Gastroesophageal sphincter (tissue), 3 donors: ENCODE results near the gene CLSTN2.

Experiments used
- POLR2AphosphoS5 ChIP-seq: sonication (generic); formaldehyde crosslinking; IDR thresholded peaks from one replicate; pipeline ENCODE4 v1.6.1; 2017; ENCODE audit warnings: antibody characterized with exemption
- TF ChIP-seq, protein P1 (sequence below), 4 experiments: fragments of 200-600 bp in 2 of 4; fragments of 450-650 bp in 2 of 4; sonication (generic) in 1 of 4; IDR thresholded peaks; one replicate each; pipeline ENCODE4 v1.5.1; 2017 to 2019; ENCODE audit warnings: antibody characterized with exemption in 4 of 4, mild to moderate bottlenecking in 2 of 4, moderate library complexity in 2 of 4

DNA sequence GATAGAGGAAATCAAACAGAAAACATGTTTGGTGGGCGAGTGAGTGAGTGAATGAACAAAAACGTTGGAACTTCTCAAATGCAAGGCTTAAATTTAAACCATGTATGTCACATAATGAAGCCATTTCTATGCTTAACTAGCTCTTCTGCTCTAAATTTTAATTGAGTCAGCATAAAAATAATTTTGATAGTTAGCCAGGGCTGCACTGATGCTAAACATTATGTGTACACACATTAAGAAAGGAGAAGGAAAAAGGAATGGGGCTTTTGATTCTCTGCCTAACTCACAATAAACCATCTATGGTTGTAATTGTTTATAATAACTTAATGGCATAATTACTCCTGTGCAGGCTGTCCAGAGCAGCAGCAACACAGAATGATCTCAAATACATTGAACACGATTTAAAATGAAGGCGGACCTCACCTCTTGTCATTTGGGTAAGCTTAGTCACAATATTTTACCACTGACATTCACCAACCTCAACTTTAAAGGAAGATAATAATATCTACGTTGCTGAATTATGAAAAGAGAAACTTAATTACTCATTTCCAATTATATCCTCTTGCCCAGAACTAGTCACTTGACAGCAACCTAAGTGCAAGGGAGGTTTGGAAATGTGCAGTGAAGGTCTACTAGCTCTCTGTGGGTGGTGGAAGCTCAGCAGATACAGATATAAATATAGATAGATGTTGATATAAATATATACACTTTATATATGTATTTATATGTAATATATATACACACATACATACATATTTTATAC, 424.4 kb downstream of the CLSTN2 start:
- no peak for TF ChIP-seq POLR2AphosphoS5
- TF ChIP-seq, protein P1, sequence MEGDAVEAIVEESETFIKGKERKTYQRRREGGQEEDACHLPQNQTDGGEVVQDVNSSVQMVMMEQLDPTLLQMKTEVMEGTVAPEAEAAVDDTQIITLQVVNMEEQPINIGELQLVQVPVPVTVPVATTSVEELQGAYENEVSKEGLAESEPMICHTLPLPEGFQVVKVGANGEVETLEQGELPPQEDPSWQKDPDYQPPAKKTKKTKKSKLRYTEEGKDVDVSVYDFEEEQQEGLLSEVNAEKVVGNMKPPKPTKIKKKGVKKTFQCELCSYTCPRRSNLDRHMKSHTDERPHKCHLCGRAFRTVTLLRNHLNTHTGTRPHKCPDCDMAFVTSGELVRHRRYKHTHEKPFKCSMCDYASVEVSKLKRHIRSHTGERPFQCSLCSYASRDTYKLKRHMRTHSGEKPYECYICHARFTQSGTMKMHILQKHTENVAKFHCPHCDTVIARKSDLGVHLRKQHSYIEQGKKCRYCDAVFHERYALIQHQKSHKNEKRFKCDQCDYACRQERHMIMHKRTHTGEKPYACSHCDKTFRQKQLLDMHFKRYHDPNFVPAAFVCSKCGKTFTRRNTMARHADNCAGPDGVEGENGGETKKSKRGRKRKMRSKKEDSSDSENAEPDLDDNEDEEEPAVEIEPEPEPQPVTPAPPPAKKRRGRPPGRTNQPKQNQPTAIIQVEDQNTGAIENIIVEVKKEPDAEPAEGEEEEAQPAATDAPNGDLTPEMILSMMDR (IDR thresholded peaks at IDR 0.05) = no peak
